H9 (cell line): ENCODE data around the gene TMEM9. TPM values are rescaled to one million over a fixed set of nuclear protein-coding genes. Genes with fewer than 3 reads are reported as not detected.

Experiments
- DNase-seq: peaks from one replicate; pipeline ENCODE4 v3.0.0-alpha.2; 2017
- H2AFZ ChIP-seq: one replicate; pipeline ENCODE4 v1.6.1; 2013; ENCODE audit warnings: mild to moderate bottlenecking, low read length, control low read depth, moderate library complexity
- H2AK5ac ChIP-seq: 2 replicates; pipeline ENCODE4 v1.6.1; 2013; ENCODE audit warnings: low read length, control low read depth, mixed read lengths; ENCODE audit not compliant: insufficient read length
- H2BK120ac ChIP-seq: one replicate; pipeline ENCODE4 v1.6.1; 2013; ENCODE audit warnings: low read depth, mild to moderate bottlenecking, low read length, control low read depth, inconsistent platforms; ENCODE audit not compliant: poor library complexity, severe bottlenecking
- H2BK12ac ChIP-seq: 2 replicates; pipeline ENCODE4 v1.6.1; 2013; ENCODE audit warnings: low read length, control low read depth, mixed read lengths, low read depth; ENCODE audit not compliant: insufficient read length
- H2BK15ac ChIP-seq: 2 replicates; pipeline ENCODE4 v1.6.1; 2013; ENCODE audit warnings: low read depth, low read length, control low read depth
- H2BK20ac ChIP-seq: one replicate; pipeline ENCODE4 v1.6.1; 2013; ENCODE audit warnings: low read depth, mild to moderate bottlenecking, low read length, control low read depth, inconsistent platforms; ENCODE audit not compliant: poor library complexity, severe bottlenecking
- H2BK5ac ChIP-seq: 2 replicates; pipeline ENCODE4 v1.6.1; 2013; ENCODE audit warnings: low read length, control low read depth, mixed read lengths; ENCODE audit not compliant: insufficient read length
- H3K14ac ChIP-seq: 2 replicates; pipeline ENCODE4 v1.6.1; 2013; ENCODE audit warnings: low read length, control low read depth; ENCODE audit not compliant: insufficient read depth
- H3K18ac ChIP-seq: 2 replicates; pipeline ENCODE4 v1.6.1; 2013; ENCODE audit warnings: low read depth, mild to moderate bottlenecking, mixed read lengths, low read length, control low read depth; ENCODE audit not compliant: insufficient read length
- H3K23ac ChIP-seq: 2 replicates; pipeline ENCODE4 v1.6.1; 2013; ENCODE audit warnings: low read length, control low read depth, mixed read lengths, low read depth; ENCODE audit not compliant: insufficient read length
- H3K23me2 ChIP-seq: 2 replicates; pipeline ENCODE4 v1.6.1; 2013; ENCODE audit warnings: low read depth, mild to moderate bottlenecking, mixed read lengths, low read length, control low read depth; ENCODE audit not compliant: insufficient read length, poor library complexity, severe bottlenecking
- H3K27ac ChIP-seq: 2 replicates; pipeline ENCODE4 v1.5.1; 2013; ENCODE audit warnings: low read length, control low read depth, mixed read lengths, low read depth; ENCODE audit not compliant: insufficient read length
- H3K27me3 ChIP-seq: 2 replicates; pipeline ENCODE4 v1.6.1; 2013; ENCODE audit warnings: low read length, control low read depth, inconsistent platforms; ENCODE audit not compliant: insufficient read depth
- H3K4ac ChIP-seq: 2 replicates; pipeline ENCODE4 v1.6.1; 2013; ENCODE audit warnings: low read depth, mild to moderate bottlenecking, control low read depth, inconsistent platforms, low read length, moderate library complexity
- H3K4me1 ChIP-seq: 2 replicates; pipeline ENCODE4 v1.6.1; 2013; ENCODE audit warnings: low read length, control low read depth, inconsistent platforms; ENCODE audit not compliant: insufficient read depth
- H3K4me2 ChIP-seq: 2 replicates; pipeline ENCODE4 v1.6.1; 2013; ENCODE audit warnings: low read length, control low read depth, mixed read lengths; ENCODE audit not compliant: insufficient read length, insufficient read depth
- H3K56ac ChIP-seq: 2 replicates; pipeline ENCODE4 v1.6.1; 2013; ENCODE audit warnings: low read depth, mild to moderate bottlenecking, mixed read lengths, low read length, control low read depth; ENCODE audit not compliant: insufficient read length
- H3K79me1 ChIP-seq: 2 replicates; pipeline ENCODE4 v1.6.1; 2013; ENCODE audit warnings: low read depth, mild to moderate bottlenecking, moderate library complexity, low read length, control low read depth, inconsistent platforms; ENCODE audit not compliant: insufficient read depth, poor library complexity, severe bottlenecking
- H3K79me2 ChIP-seq: 2 replicates; pipeline ENCODE4 v1.6.1; 2013; ENCODE audit warnings: low read length, control low read depth, inconsistent platforms; ENCODE audit not compliant: insufficient read depth
- H3K9ac ChIP-seq: 2 replicates; pipeline ENCODE4 v1.6.1; 2013; ENCODE audit warnings: low read length, control low read depth, mixed read lengths; ENCODE audit not compliant: insufficient read length; ENCODE audit errors: extremely low read depth
- H3K9me3 ChIP-seq: one replicate; pipeline ENCODE4 v1.6.1; 2013; ENCODE audit warnings: low read depth, low read length, inconsistent platforms; ENCODE audit not compliant: control insufficient read depth
- H3T11ph ChIP-seq: one replicate; pipeline ENCODE4 v1.6.1; 2013; ENCODE audit warnings: mild to moderate bottlenecking, low read length, control low read depth, inconsistent platforms
- H4K20me1 ChIP-seq: one replicate; pipeline ENCODE4 v1.6.1; 2013; ENCODE audit not compliant: control insufficient read depth, insufficient read length, insufficient read depth
- H4K5ac ChIP-seq: 2 replicates; pipeline ENCODE4 v1.6.1; 2013; ENCODE audit warnings: low read depth, mild to moderate bottlenecking, mixed read lengths, low read length, control low read depth; ENCODE audit not compliant: insufficient read length
- H4K8ac ChIP-seq: replicated peaks from 2 replicates; pipeline ENCODE4 v1.6.1; 2013; ENCODE audit warnings: low read length, control low read depth, mixed read lengths, low read depth; ENCODE audit not compliant: insufficient read length
- H4K91ac ChIP-seq: 2 replicates; pipeline ENCODE4 v1.6.1; 2013; ENCODE audit warnings: low read depth, mild to moderate bottlenecking, moderate library complexity, mixed read lengths, low read length, control low read depth; ENCODE audit not compliant: insufficient read length
- H3K27ac Mint-ChIP-seq, 3 experiments: 2 replicates in 2 of 3; 3 replicates in 1 of 3; pipeline ENCODE4 v1.8.0; 2020 to 2021; ENCODE audit warnings: mixed read lengths in 3 of 3, mild to moderate bottlenecking in 1 of 3, moderate library complexity in 1 of 3
- H3K27me3 Mint-ChIP-seq: 2 replicates; pipeline ENCODE4 v1.8.0; 2021; ENCODE audit warnings: low read depth, mild to moderate bottlenecking, moderate library complexity, mixed read lengths
- H3K36me3 Mint-ChIP-seq, 3 experiments: 2 replicates in 2 of 3; 3 replicates in 1 of 3; pipeline ENCODE4 v1.8.0; 2020 to 2021; ENCODE audit warnings: low read depth in 3 of 3, mixed read lengths in 3 of 3; ENCODE audit not compliant: insufficient read depth in 1 of 3
- H3K4me1 Mint-ChIP-seq, 2 experiments: 2 replicates each; pipeline ENCODE4 v1.8.0; 2020; ENCODE audit warnings: mixed read lengths in 2 of 2
- H3K4me3 Mint-ChIP-seq, 2 experiments: 2 replicates in 1 of 2; 3 replicates in 1 of 2; pipeline ENCODE4 v1.8.0; 2020 to 2021; ENCODE audit warnings: mild to moderate bottlenecking in 2 of 2, mixed read lengths in 2 of 2, moderate library complexity in 1 of 2
- H3K9me3 Mint-ChIP-seq, 2 experiments: 2 replicates in 1 of 2; 3 replicates in 1 of 2; pipeline ENCODE4 v1.8.0; 2020; ENCODE audit warnings: mild to moderate bottlenecking in 2 of 2, mixed read lengths in 2 of 2, moderate library complexity in 1 of 2
- CTCF ChIP-seq: fragments of 200-600 bp; sonication (generic); conservative IDR thresholded peaks from 3 replicates; pipeline ENCODE4 v1.8.0; 2021; ENCODE audit warnings: antibody characterized with exemption, mild to moderate bottlenecking
- WGBS: extraction: QIAGEN DNeasy Blood & Tissue Kit; methylation state at CpG from one replicate; pipeline ENCODE4 v1.1.7; 2013; ENCODE audit warnings: missing lambda C conversion rate, low lambda C conversion rate, mixed read lengths; ENCODE audit not compliant: insufficient read length; ENCODE audit errors: extremely low coverage; 5-methylcytosine and 5-hydroxymethylcytosine counted together
- total RNA-seq: library from RNA; stranded (reverse); gene quantifications from 2 replicates; pipeline ENCODE4 v1.2.1, GENCODE V29; 2021

Gene TMEM9
- total RNA-seq, 1 experiment from 2014 or later, result 93.4 TPM

DNA sequence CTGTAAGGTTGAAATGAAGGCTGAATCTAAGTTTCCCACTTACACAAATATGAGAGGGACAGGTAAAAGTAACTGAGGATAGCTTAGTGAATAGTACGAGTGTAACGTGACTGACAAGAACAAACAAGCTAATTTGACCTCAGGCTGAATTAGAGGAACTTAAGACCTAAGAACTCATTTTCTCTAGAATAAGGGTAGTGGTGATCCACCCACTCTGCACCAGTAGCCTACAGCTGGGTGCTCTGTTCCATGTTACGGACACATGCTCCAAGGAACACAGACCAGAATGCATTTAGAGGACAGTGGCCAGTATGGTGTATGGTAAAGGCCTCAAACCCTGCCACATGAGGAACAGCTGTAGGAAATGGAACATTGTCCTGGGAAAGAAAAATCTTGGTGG lies 14.9 kb upstream of the TMEM9 start:
- Histone ChIP-seq H3K23me2 (peaks cover 8% of the 10 kb centered on the region), H2BK20ac (no peak overlapping the region), H2BK5ac (no peak overlapping the region), H3K27me3 (no peaks in the 10 kb centered on the region), H3T11ph (no peak overlapping the region), H2BK15ac (no peak overlapping the region), H2AFZ (no peak overlapping the region), H2AK5ac (no peak overlapping the region), H3K14ac (no peak overlapping the region), H3K23ac (no peak overlapping the region), H2BK120ac (no peak overlapping the region), H3K4me1 (no peaks in the 10 kb centered on the region), H3K18ac (no peak overlapping the region), H4K8ac (no peak overlapping the region), H3K79me2 (no peaks in the 10 kb centered on the region), H4K91ac (no peak overlapping the region), H3K56ac (no peak overlapping the region), H4K20me1 (no peaks in the 10 kb centered on the region), H3K4me2 (no peak overlapping the region), H4K5ac (no peak overlapping the region), H3K9me3 (no peaks in the 10 kb centered on the region), H3K79me1 (no peaks in the 10 kb centered on the region), H2BK12ac (no peak overlapping the region), H3K9ac (no peak overlapping the region), H3K27ac (no peak overlapping the region), H3K4ac (no peak overlapping the region)
- TF ChIP-seq CTCF, result no peak
- Mint-ChIP-seq H3K9me3 (no peaks in the 10 kb centered on the region; a peak in 1 of 5 replicates), H3K27ac (no peak overlapping the region), H3K4me1 (peaks cover 9 to 11% of the 10 kb centered on the region in 2 experiments; a peak in 3 of 4 replicates), H3K36me3 (no peaks in the 10 kb centered on the region), H3K27me3 (peaks cover 26% of the 10 kb centered on the region), H3K4me3 (no peak overlapping the region)
- DNase-seq, result no peak
- WGBS, result no CpG with 5 or more reads among the region's 3 CpGs
